Mesenchymal stem cell (in vitro differentiated cells and primary cell): Measurements from ENCODE around the gene ZNG1A.
A peak's percentile ranks its signal among the peaks of the same experiment; 100 is the strongest.
"Not testable (repeated sequence)": the region's sequence is repeated elsewhere in the genome, so short reads cannot be mapped to it uniquely, and the experiment has no call there.

Experiments used
- DNase-seq: peaks from one replicate; pipeline ENCODE4 v3.0.0-alpha.2; 2013
- H2AFZ ChIP-seq: one replicate; pipeline ENCODE4 v1.6.1; 2013; ENCODE audit warnings: low read depth, mild to moderate bottlenecking, control low read depth, inconsistent platforms, low read length, moderate library complexity
- H2AK5ac ChIP-seq: 2 replicates; pipeline ENCODE4 v1.6.1; 2013; ENCODE audit warnings: low read length, moderate library complexity, mild to moderate bottlenecking, inconsistent platforms; ENCODE audit not compliant: severe bottlenecking
- H2BK120ac ChIP-seq: one replicate; pipeline ENCODE4 v1.6.1; 2013; ENCODE audit warnings: low read depth, mild to moderate bottlenecking, inconsistent platforms, low read length, moderate library complexity
- H2BK12ac ChIP-seq, 2 experiments: one replicate each; pipeline ENCODE4 v1.6.1; 2013; ENCODE audit warnings: inconsistent platforms in 2 of 2, low read length in 2 of 2, mild to moderate bottlenecking in 2 of 2, moderate library complexity in 2 of 2, control low read depth in 1 of 2
- H2BK15ac ChIP-seq: one replicate; pipeline ENCODE4 v1.6.1; 2013; ENCODE audit warnings: mild to moderate bottlenecking, low read depth, inconsistent platforms; ENCODE audit not compliant: poor library complexity, severe bottlenecking
- H2BK5ac ChIP-seq: 2 replicates; pipeline ENCODE4 v1.6.1; 2013; ENCODE audit warnings: low read depth, mild to moderate bottlenecking, low read length, control low read depth, inconsistent platforms; ENCODE audit not compliant: poor library complexity, severe bottlenecking
- H3K14ac ChIP-seq, 2 experiments: one replicate each; pipeline ENCODE4 v1.6.1; 2013; ENCODE audit warnings: inconsistent platforms in 2 of 2, low read length in 2 of 2, control low read depth in 1 of 2, mild to moderate bottlenecking in 1 of 2, moderate library complexity in 1 of 2
- H3K18ac ChIP-seq, 2 experiments: one replicate each; pipeline ENCODE4 v1.6.1; 2013; ENCODE audit warnings: inconsistent platforms in 2 of 2, low read length in 2 of 2, control low read depth in 1 of 2, low read depth in 1 of 2, mild to moderate bottlenecking in 1 of 2
- H3K23ac ChIP-seq, 2 experiments: one replicate each; pipeline ENCODE4 v1.6.1; 2013; ENCODE audit warnings: inconsistent platforms in 2 of 2, low read length in 2 of 2, mild to moderate bottlenecking in 2 of 2, moderate library complexity in 2 of 2, control low read depth in 1 of 2
- H3K27ac ChIP-seq: 2 replicates; pipeline ENCODE4 v1.5.1; 2013; ENCODE audit warnings: mild to moderate bottlenecking, moderate library complexity, low read length, control low read depth, inconsistent platforms; ENCODE audit not compliant: poor library complexity, severe bottlenecking
- H3K27me3 ChIP-seq, 2 experiments: 2 replicates each; pipeline versions ENCODE4 v1.6.1 to v1.7.0; 2013; ENCODE audit warnings: low read length in 2 of 2, mild to moderate bottlenecking in 2 of 2, moderate library complexity in 2 of 2, control low read depth in 1 of 2, inconsistent platforms in 1 of 2; ENCODE audit not compliant: control insufficient read depth in 1 of 2, insufficient read depth in 1 of 2
- H3K36me3 ChIP-seq, 2 experiments: 2 replicates each; pipeline versions ENCODE4 v1.6.1 to v1.7.0; 2013; ENCODE audit warnings: low read length in 2 of 2, control low read depth in 1 of 2, inconsistent platforms in 1 of 2, low read depth in 1 of 2, mild to moderate bottlenecking in 1 of 2; ENCODE audit not compliant: insufficient read depth in 2 of 2, control insufficient read depth in 1 of 2
- H3K4ac ChIP-seq, 2 experiments: one replicate each; pipeline ENCODE4 v1.6.1; 2013; ENCODE audit warnings: inconsistent platforms in 2 of 2, low read length in 2 of 2, mild to moderate bottlenecking in 2 of 2, moderate library complexity in 2 of 2, control low read depth in 1 of 2, low read depth in 1 of 2
- H3K4me1 ChIP-seq: 2 replicates; pipeline ENCODE4 v1.6.1; 2013; ENCODE audit warnings: low read depth, low read length, control low read depth; ENCODE audit not compliant: control insufficient read depth, insufficient read depth
- H3K4me2 ChIP-seq: 2 replicates; pipeline ENCODE4 v1.6.1; 2013; ENCODE audit warnings: low read length, mild to moderate bottlenecking, inconsistent platforms; ENCODE audit not compliant: poor library complexity, severe bottlenecking
- H3K4me3 ChIP-seq, 2 experiments: 2 replicates each; pipeline versions ENCODE4 v1.5.1 to v1.7.0; 2013; ENCODE audit warnings: low read length in 2 of 2, mild to moderate bottlenecking in 2 of 2, control low read depth in 1 of 2, low read depth in 1 of 2; ENCODE audit not compliant: insufficient read depth in 1 of 2
- H3K79me1 ChIP-seq: replicated peaks from 2 replicates; pipeline ENCODE4 v1.6.1; 2013; ENCODE audit warnings: mild to moderate bottlenecking, control low read depth, low read length, inconsistent platforms; ENCODE audit not compliant: poor library complexity, severe bottlenecking
- H3K9ac ChIP-seq: 2 replicates; pipeline ENCODE4 v1.7.0; 2013; ENCODE audit warnings: mild to moderate bottlenecking, low read length, moderate library complexity
- H3K9me3 ChIP-seq: 2 replicates; pipeline ENCODE4 v1.7.0; 2013; ENCODE audit warnings: mild to moderate bottlenecking, low read length; ENCODE audit not compliant: control insufficient read depth
- H4K8ac ChIP-seq: one replicate; pipeline ENCODE4 v1.6.1; 2013; ENCODE audit warnings: inconsistent platforms, mild to moderate bottlenecking, low read length, moderate library complexity
- H4K91ac ChIP-seq: one replicate; pipeline ENCODE4 v1.6.1; 2013; ENCODE audit warnings: mild to moderate bottlenecking, low read length, inconsistent platforms
- WGBS: methylation state at CpG from one replicate; pipeline ENCODE4 v1.1.7; 2013; ENCODE audit warnings: mixed read lengths; 5-methylcytosine and 5-hydroxymethylcytosine counted together

Gene ZNG1A

DNA sequence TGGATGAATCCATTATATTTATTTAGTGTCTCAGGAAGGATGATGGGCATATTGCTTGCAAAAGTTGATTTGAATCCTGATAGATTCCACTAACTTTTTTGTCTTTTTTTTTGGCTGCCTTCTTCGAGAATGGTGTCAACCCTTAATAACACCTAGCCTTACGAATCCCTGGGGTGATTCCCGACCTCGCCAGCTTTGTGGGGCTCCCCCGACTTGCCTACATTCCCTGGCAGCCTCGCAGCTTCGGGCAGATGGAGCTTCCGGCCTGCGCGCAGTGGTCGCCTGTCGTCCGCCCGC, 35.4 kb upstream of the ZNG1A start:
- H3K79me1 ChIP-seq: no peaks in the 10 kb centered on the region
- H3K14ac ChIP-seq: no peak overlapping the region
- no peak overlapping the region for H2BK120ac ChIP-seq
- H3K4me2 ChIP-seq: peak overlapping the region; percentile 100
- H3K4me3 ChIP-seq: peak overlapping the region; percentile 62 to 74
- H3K36me3 ChIP-seq: no peaks in the 10 kb centered on the region
- H3K27me3 ChIP-seq: peaks cover 17 to 33% of the 10 kb centered on the region in 2 experiments
- H2AFZ ChIP-seq: peak overlapping the region; percentile 91
- no peak overlapping the region for H3K27ac ChIP-seq
- H3K9ac ChIP-seq: peak overlapping the region; percentile 55
- H4K91ac ChIP-seq: no peak overlapping the region
- DNase-seq: no peak
- H3K18ac ChIP-seq: no peak overlapping the region
- WGBS: 7% methylated on average over 14 of the region's 14 CpGs
- peaks cover 11% of the 10 kb centered on the region for H3K4me1 ChIP-seq
- H4K8ac ChIP-seq: no peak overlapping the region
- H2BK5ac ChIP-seq: no peak overlapping the region
- H3K9me3 ChIP-seq: no peaks in the 10 kb centered on the region
- no peak overlapping the region for H3K4ac ChIP-seq
- no peak overlapping the region for H3K23ac ChIP-seq
- H2AK5ac ChIP-seq: no peak overlapping the region
- H2BK12ac ChIP-seq: no peak overlapping the region
- H2BK15ac ChIP-seq: no peak overlapping the region

DNA sequence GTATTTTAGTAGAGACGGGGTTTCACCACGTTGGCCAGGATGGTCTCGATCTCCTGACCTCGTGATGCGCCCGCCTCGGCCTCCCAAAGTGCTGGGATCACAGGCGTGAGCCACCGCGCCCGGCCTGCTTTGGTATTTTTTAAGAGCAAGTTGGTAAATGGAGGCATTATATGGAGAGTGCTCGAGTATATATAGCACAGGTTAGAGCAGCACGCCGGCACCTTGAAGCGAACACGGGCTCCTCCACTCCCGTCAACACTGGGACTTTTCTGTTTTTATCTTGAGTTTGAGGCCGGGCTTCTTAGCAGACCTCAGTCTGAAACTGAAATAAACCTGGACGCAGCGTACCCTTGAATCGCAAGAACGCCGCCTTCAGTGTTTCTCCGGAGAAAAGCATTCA, 35.0 kb upstream of the ZNG1A start:
- not testable (repeated sequence) for H3K27ac ChIP-seq, H3K9me3 ChIP-seq, H2BK5ac ChIP-seq, H4K91ac ChIP-seq, H3K4me2 ChIP-seq, H3K36me3 ChIP-seq, H3K14ac ChIP-seq, H3K23ac ChIP-seq, H3K4ac ChIP-seq, H2BK12ac ChIP-seq, H2AFZ ChIP-seq, H4K8ac ChIP-seq, DNase-seq, H2AK5ac ChIP-seq, H3K18ac ChIP-seq, H3K79me1 ChIP-seq, H3K4me3 ChIP-seq, H2BK120ac ChIP-seq, H2BK15ac ChIP-seq
- 95% methylated on average over 24 of the region's 24 CpGs for WGBS
- H3K27me3 ChIP-seq: peaks cover 17 to 33% of the 10 kb centered on the region in 2 experiments
- peaks cover 11% of the 10 kb centered on the region for H3K4me1 ChIP-seq
- H3K9ac ChIP-seq: peak overlapping the region; percentile 55

DNA sequence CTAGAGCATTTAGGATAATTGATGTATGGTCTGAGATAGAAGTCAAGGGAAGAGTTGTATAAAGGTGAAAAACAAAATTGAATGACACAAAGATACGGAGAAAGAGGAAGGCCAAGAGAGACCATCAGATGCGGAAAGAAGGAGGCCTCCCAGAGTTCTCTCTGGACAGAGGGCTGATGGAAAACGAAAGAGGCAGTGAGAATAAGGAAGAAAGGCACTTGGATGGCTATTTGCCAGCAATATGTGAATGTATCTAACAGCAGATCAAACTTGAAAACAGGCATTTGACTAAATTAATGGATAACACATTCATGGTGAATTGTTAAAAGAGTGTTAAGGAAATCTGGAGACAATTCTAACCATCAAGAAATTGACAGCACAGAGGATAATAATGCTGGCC, 33.4 kb upstream of the ZNG1A start:
- Histone ChIP-seq H3K9me3 (no peaks in the 10 kb centered on the region), H3K23ac (no peak overlapping the region), H3K18ac (no peak overlapping the region), H2BK15ac (no peak overlapping the region), H2BK120ac (no peak overlapping the region), H2AK5ac (no peak overlapping the region), H3K79me1 (no peaks in the 10 kb centered on the region), H3K4me3 (no peak overlapping the region), H3K4me1 (peaks cover 11% of the 10 kb centered on the region), H4K91ac (no peak overlapping the region), H2BK12ac (no peak overlapping the region), H3K27ac (no peak overlapping the region), H3K4me2 (no peak overlapping the region), H3K9ac (no peak overlapping the region), H2AFZ (no peak overlapping the region), H3K4ac (no peak overlapping the region), H3K27me3 (peaks cover 17 to 33% of the 10 kb centered on the region in 2 experiments), H3K36me3 (no peaks in the 10 kb centered on the region), H4K8ac (no peak overlapping the region), H3K14ac (no peak overlapping the region), H2BK5ac (no peak overlapping the region)
- WGBS: 73% methylated on average over 3 of the region's 3 CpGs
- DNase-seq: no peak

DNA sequence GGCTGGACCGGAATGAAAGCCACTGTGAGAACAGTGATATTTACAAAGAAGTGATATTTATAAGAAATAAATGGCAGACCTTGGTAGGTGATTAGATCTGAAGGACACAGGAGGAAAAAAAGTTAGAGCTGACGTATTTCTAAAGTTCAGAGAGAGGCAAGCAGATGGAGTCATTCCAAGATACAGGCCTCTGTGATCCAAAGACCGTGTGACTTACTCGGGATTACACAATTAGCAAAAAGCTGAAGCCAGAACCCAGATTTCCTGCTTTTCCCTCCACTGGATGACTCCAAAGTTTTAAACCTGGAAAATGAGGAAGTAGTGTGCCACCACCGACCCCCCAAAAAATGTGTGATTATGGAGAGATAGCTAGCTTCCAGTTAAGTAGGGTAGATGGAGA, 32.7 kb upstream of the ZNG1A start:
- H3K27ac ChIP-seq: no peak overlapping the region
- no peak overlapping the region for H2AK5ac ChIP-seq
- H3K9ac ChIP-seq: peak overlapping the region; percentile 22
- no peak overlapping the region for H3K23ac ChIP-seq
- H4K8ac ChIP-seq: no peak overlapping the region
- no peaks in the 10 kb centered on the region for H3K36me3 ChIP-seq
- peaks cover 14 to 31% of the 10 kb centered on the region in 2 experiments for H3K27me3 ChIP-seq
- H2BK5ac ChIP-seq: no peak overlapping the region
- H2BK15ac ChIP-seq: no peak overlapping the region
- no peaks in the 10 kb centered on the region for H3K79me1 ChIP-seq
- H3K9me3 ChIP-seq: no peaks in the 10 kb centered on the region
- H2BK120ac ChIP-seq: no peak overlapping the region
- DNase-seq: no peak
- no peak overlapping the region for H2AFZ ChIP-seq
- no peak overlapping the region for H2BK12ac ChIP-seq
- H4K91ac ChIP-seq: no peak overlapping the region
- no peak overlapping the region for H3K14ac ChIP-seq
- H3K4me1 ChIP-seq: peaks cover 11% of the 10 kb centered on the region
- H3K4ac ChIP-seq: no peak overlapping the region
- no peak overlapping the region for H3K4me2 ChIP-seq
- WGBS: 73% methylated on average over 4 of the region's 5 CpGs
- no peak overlapping the region for H3K4me3 ChIP-seq
- H3K18ac ChIP-seq: no peak overlapping the region
